Osteoblast (primary cell): ENCODE results near the gene PLCL2. TPM values are rescaled to one million over a fixed set of nuclear protein-coding genes. Genes with fewer than 3 reads are reported as not detected.

ENCODE experiments used
- DNase-seq: peaks from one replicate; pipeline ENCODE4 v3.0.0; 2011; ENCODE audit warnings: low spot score, mixed read lengths; ENCODE audit not compliant: insufficient read length; ENCODE audit errors: missing footprints
- H2AFZ ChIP-seq: 2 replicates; pipeline ENCODE4 v1.6.0; 2011; ENCODE audit warnings: mild to moderate bottlenecking, low read length
- H3K27ac ChIP-seq: 2 replicates; pipeline ENCODE4 v1.5.1; 2011; ENCODE audit warnings: mild to moderate bottlenecking, low read depth, low read length, moderate library complexity
- H3K27me3 ChIP-seq: 2 replicates; pipeline ENCODE4 v1.6.0; 2012; ENCODE audit warnings: mild to moderate bottlenecking, control low read depth, inconsistent platforms, low read length, moderate library complexity; ENCODE audit not compliant: insufficient read depth
- H3K36me3 ChIP-seq: 2 replicates; pipeline ENCODE4 v1.5.1; 2011; ENCODE audit warnings: mild to moderate bottlenecking, low read length, control low read depth, moderate library complexity; ENCODE audit not compliant: insufficient read depth
- H3K4me1 ChIP-seq: 2 replicates; pipeline ENCODE4 v1.5.1; 2011; ENCODE audit warnings: mild to moderate bottlenecking, low read length, control low read depth, moderate library complexity; ENCODE audit not compliant: insufficient read depth
- H3K4me2 ChIP-seq: 2 replicates; pipeline ENCODE4 v1.6.0; 2011; ENCODE audit warnings: mild to moderate bottlenecking, low read length; ENCODE audit not compliant: insufficient read depth
- H3K4me3 ChIP-seq: fragments of 200-600 bp; sonication (generic); 3 replicates; pipeline ENCODE4 v1.5.1; 2012; ENCODE audit warnings: mild to moderate bottlenecking, low read length, inconsistent platforms; ENCODE audit not compliant: insufficient read depth
- H3K79me2 ChIP-seq: 2 replicates; pipeline ENCODE4 v1.6.0; 2012; ENCODE audit warnings: mild to moderate bottlenecking, low read length, control low read depth, inconsistent platforms; ENCODE audit not compliant: insufficient read depth
- H3K9me3 ChIP-seq: 2 replicates; pipeline ENCODE4 v1.5.1; 2011; ENCODE audit warnings: low read depth, low read length, control low read depth
- H4K20me1 ChIP-seq: 2 replicates; pipeline ENCODE4 v1.6.0; 2012; ENCODE audit warnings: mild to moderate bottlenecking, low read length, control low read depth; ENCODE audit not compliant: insufficient read depth
- total RNA-seq: library from RNA; depleted of rRNA; stranded (reverse); fragments of >200 nt; gene quantifications from 2 replicates; pipeline ENCODE4 v1.2.3, GENCODE V29; 2012
- TF ChIP-seq, protein P1 (sequence below): IDR thresholded peaks from 2 replicates; pipeline ENCODE4 v1.5.1; 2011; ENCODE audit warnings: mild to moderate bottlenecking, low read depth, low read length, moderate library complexity; ENCODE audit errors: extremely low read depth

The PLCL2 gene
- total RNA-seq, 1 donor = 5.1 TPM

- Histone ChIP-seq H3K4me2 (no peak overlapping the region), H3K36me3 (no peaks in the 10 kb centered on the region), H3K4me1 (no peaks in the 10 kb centered on the region), H3K79me2 (no peaks in the 10 kb centered on the region), H2AFZ (no peak overlapping the region), H3K27me3 (no peaks in the 10 kb centered on the region), H3K4me3 (no peak overlapping the region), H3K27ac (no peak overlapping the region), H3K9me3 (no peaks in the 10 kb centered on the region), H4K20me1 (no peaks in the 10 kb centered on the region)
- TF ChIP-seq, protein P1, sequence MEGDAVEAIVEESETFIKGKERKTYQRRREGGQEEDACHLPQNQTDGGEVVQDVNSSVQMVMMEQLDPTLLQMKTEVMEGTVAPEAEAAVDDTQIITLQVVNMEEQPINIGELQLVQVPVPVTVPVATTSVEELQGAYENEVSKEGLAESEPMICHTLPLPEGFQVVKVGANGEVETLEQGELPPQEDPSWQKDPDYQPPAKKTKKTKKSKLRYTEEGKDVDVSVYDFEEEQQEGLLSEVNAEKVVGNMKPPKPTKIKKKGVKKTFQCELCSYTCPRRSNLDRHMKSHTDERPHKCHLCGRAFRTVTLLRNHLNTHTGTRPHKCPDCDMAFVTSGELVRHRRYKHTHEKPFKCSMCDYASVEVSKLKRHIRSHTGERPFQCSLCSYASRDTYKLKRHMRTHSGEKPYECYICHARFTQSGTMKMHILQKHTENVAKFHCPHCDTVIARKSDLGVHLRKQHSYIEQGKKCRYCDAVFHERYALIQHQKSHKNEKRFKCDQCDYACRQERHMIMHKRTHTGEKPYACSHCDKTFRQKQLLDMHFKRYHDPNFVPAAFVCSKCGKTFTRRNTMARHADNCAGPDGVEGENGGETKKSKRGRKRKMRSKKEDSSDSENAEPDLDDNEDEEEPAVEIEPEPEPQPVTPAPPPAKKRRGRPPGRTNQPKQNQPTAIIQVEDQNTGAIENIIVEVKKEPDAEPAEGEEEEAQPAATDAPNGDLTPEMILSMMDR = no peak
- no peak for DNase-seq
Observed at GRCh38 chr3:16936676-16937230, 52.0 kb downstream of the PLCL2 start.

GRCh38 chr3:16937326-16937845 is 52.6 kb downstream of the PLCL2 start:
- no peak overlapping the region for H3K27ac ChIP-seq
- H3K36me3 ChIP-seq = no peaks in the 10 kb centered on the region
- no peaks in the 10 kb centered on the region for H3K27me3 ChIP-seq
- no peak overlapping the region for H3K4me2 ChIP-seq
- TF ChIP-seq, protein P1 = no peak
- no peaks in the 10 kb centered on the region for H3K4me1 ChIP-seq
- no peak overlapping the region for H2AFZ ChIP-seq
- H4K20me1 ChIP-seq = no peaks in the 10 kb centered on the region
- H3K9me3 ChIP-seq = no peaks in the 10 kb centered on the region
- H3K4me3 ChIP-seq = no peak overlapping the region
- H3K79me2 ChIP-seq = no peaks in the 10 kb centered on the region
- DNase-seq = no peak

- Histone ChIP-seq H3K4me1 (no peaks in the 10 kb centered on the region), H2AFZ (no peak overlapping the region), H3K27me3 (no peaks in the 10 kb centered on the region), H4K20me1 (no peaks in the 10 kb centered on the region), H3K9me3 (no peaks in the 10 kb centered on the region), H3K27ac (no peak overlapping the region), H3K36me3 (no peaks in the 10 kb centered on the region), H3K4me3 (no peak overlapping the region), H3K4me2 (no peak overlapping the region), H3K79me2 (no peaks in the 10 kb centered on the region)
- TF ChIP-seq, protein P1 = no peak
- no peak for DNase-seq
Observed at GRCh38 chr3:16940769-16941700, 56.3 kb downstream of the PLCL2 start.

GRCh38 chr3:16942955-16943354 is 58.2 kb downstream of the PLCL2 start:
- no peaks in the 10 kb centered on the region for H3K9me3 ChIP-seq
- no peak overlapping the region for H2AFZ ChIP-seq
- H3K27me3 ChIP-seq = no peaks in the 10 kb centered on the region
- H4K20me1 ChIP-seq = no peaks in the 10 kb centered on the region
- H3K27ac ChIP-seq = no peak overlapping the region
- TF ChIP-seq, protein P1 = no peak
- H3K79me2 ChIP-seq = no peaks in the 10 kb centered on the region
- DNase-seq = no peak
- H3K4me3 ChIP-seq = no peak overlapping the region
- H3K36me3 ChIP-seq = no peaks in the 10 kb centered on the region
- H3K4me1 ChIP-seq = no peaks in the 10 kb centered on the region
- no peak overlapping the region for H3K4me2 ChIP-seq
